ENCODE results near the gene KRT73. TPM values are rescaled to one million over a fixed set of nuclear protein-coding genes. Genes with fewer than 3 reads are reported as not detected.

KRT73 gene
- total RNA-seq, 2 donors from 2014 or later, result not detected

GRCh38 chr12:52582486-52582885, 35.9 kb downstream of the KRT73 start:
- Mint-ChIP-seq H3K9me3 (no peaks in the 10 kb centered on the region), H3K36me3 (ENCODE audit: low read depth) (no peaks in the 10 kb centered on the region), H3K27ac (no peak overlapping the region), H3K4me1 (peaks cover 4% of the 10 kb centered on the region), H3K4me3 (no peak overlapping the region), H3K27me3 (ENCODE audit: insufficient read depth) (peaks cover 18% of the 10 kb centered on the region)
- Histone ChIP-seq H3K4me1 (ENCODE audit: control insufficient read depth, insufficient read depth, low read length) (no peaks in the 10 kb centered on the region), H3K9me3 (ENCODE audit: control insufficient read depth, low read length) (no peaks in the 10 kb centered on the region), H3K27me3 (ENCODE audit: control insufficient read depth, insufficient read depth, low read length, poor library complexity, severe bottlenecking) (no peaks in the 10 kb centered on the region), H3K4me3 (ENCODE audit: low read length) (no peak overlapping the region), H3K36me3 (ENCODE audit: control insufficient read depth, insufficient read depth, low read length) (no peaks in the 10 kb centered on the region), H3K9ac (ENCODE audit: extremely low read depth, low read length, poor library complexity, severe bottlenecking) (no peak overlapping the region), H3K27ac (ENCODE audit: low read depth, low read length) (no peak overlapping the region)
- no peak for TF ChIP-seq CTCF (conservative IDR thresholded peaks at IDR 0.05)
- peak; percentile 61 for DNase-seq
- 71% methylated on average over 2 of the region's 2 CpGs; no CpG with 5 or more reads in 1 of the 2 experiments for WGBS, 2 experiments (ENCODE audit: insufficient coverage in 1 of 2, insufficient read length in 1 of 2)

- TF ChIP-seq CTCF (conservative IDR thresholded peaks at IDR 0.05), result no peak
- Histone ChIP-seq H3K36me3 (ENCODE audit: control insufficient read depth, insufficient read depth, low read length) (no peaks in the 10 kb centered on the region), H3K4me3 (ENCODE audit: low read length) (no peak overlapping the region), H3K27ac (ENCODE audit: low read depth, low read length) (no peak overlapping the region), H3K9ac (ENCODE audit: extremely low read depth, low read length, poor library complexity, severe bottlenecking) (no peak overlapping the region), H3K27me3 (ENCODE audit: control insufficient read depth, insufficient read depth, low read length, poor library complexity, severe bottlenecking) (no peaks in the 10 kb centered on the region), H3K4me1 (ENCODE audit: control insufficient read depth, insufficient read depth, low read length) (no peaks in the 10 kb centered on the region), H3K9me3 (ENCODE audit: control insufficient read depth, low read length) (no peaks in the 10 kb centered on the region)
- Mint-ChIP-seq H3K4me3 (no peak overlapping the region), H3K36me3 (ENCODE audit: low read depth) (no peaks in the 10 kb centered on the region), H3K9me3 (no peaks in the 10 kb centered on the region), H3K27me3 (ENCODE audit: insufficient read depth) (peaks cover 11% of the 10 kb centered on the region), H3K27ac (no peak overlapping the region), H3K4me1 (peaks cover 4% of the 10 kb centered on the region)
- WGBS, 2 experiments (ENCODE audit: insufficient coverage in 1 of 2, insufficient read length in 1 of 2), result 94% methylated on average over 6 of the region's 6 CpGs; no CpG with 5 or more reads in 1 of the 2 experiments
- peak; percentile 36 for DNase-seq
Observed at GRCh38 chr12:52581481-52581880, 36.9 kb downstream of the KRT73 start.

GRCh38 chr12:52581066-52581465, 37.3 kb downstream of the KRT73 start:
- no peaks in the 10 kb centered on the region for H3K4me1 ChIP-seq (ENCODE audit: control insufficient read depth, insufficient read depth, low read length)
- 92 to 98% methylated on average over 6 to 7 of the region's 7 CpGs for WGBS, 2 experiments (ENCODE audit: insufficient coverage in 1 of 2, insufficient read length in 1 of 2)
- no peaks in the 10 kb centered on the region for H3K9me3 Mint-ChIP-seq
- no peaks in the 10 kb centered on the region for H3K36me3 ChIP-seq (ENCODE audit: control insufficient read depth, insufficient read depth, low read length)
- H3K27me3 ChIP-seq (ENCODE audit: control insufficient read depth, insufficient read depth, low read length, poor library complexity, severe bottlenecking), result no peaks in the 10 kb centered on the region
- peaks cover 11% of the 10 kb centered on the region for H3K27me3 Mint-ChIP-seq (ENCODE audit: insufficient read depth)
- no peak overlapping the region for H3K4me3 Mint-ChIP-seq
- H3K4me3 ChIP-seq (ENCODE audit: low read length), result no peak overlapping the region
- no peaks in the 10 kb centered on the region for H3K9me3 ChIP-seq (ENCODE audit: control insufficient read depth, low read length)
- TF ChIP-seq CTCF (conservative IDR thresholded peaks at IDR 0.05), result no peak
- no peak for DNase-seq
- no peak overlapping the region for H3K27ac ChIP-seq (ENCODE audit: low read depth, low read length)
- no peaks in the 10 kb centered on the region for H3K36me3 Mint-ChIP-seq (ENCODE audit: low read depth)
- peaks cover 4% of the 10 kb centered on the region for H3K4me1 Mint-ChIP-seq
- H3K9ac ChIP-seq (ENCODE audit: extremely low read depth, low read length, poor library complexity, severe bottlenecking), result no peak overlapping the region
- no peak overlapping the region for H3K27ac Mint-ChIP-seq

Measured in endodermal cell (in vitro differentiated cells).